ENCODE results near the gene ACTL7B. TPM values are rescaled to one million over a fixed set of nuclear protein-coding genes. Genes with fewer than 3 reads are reported as not detected.

Gene ACTL7B
- total RNA-seq, 4 donors from 2014 or later, result not detected

DNA sequence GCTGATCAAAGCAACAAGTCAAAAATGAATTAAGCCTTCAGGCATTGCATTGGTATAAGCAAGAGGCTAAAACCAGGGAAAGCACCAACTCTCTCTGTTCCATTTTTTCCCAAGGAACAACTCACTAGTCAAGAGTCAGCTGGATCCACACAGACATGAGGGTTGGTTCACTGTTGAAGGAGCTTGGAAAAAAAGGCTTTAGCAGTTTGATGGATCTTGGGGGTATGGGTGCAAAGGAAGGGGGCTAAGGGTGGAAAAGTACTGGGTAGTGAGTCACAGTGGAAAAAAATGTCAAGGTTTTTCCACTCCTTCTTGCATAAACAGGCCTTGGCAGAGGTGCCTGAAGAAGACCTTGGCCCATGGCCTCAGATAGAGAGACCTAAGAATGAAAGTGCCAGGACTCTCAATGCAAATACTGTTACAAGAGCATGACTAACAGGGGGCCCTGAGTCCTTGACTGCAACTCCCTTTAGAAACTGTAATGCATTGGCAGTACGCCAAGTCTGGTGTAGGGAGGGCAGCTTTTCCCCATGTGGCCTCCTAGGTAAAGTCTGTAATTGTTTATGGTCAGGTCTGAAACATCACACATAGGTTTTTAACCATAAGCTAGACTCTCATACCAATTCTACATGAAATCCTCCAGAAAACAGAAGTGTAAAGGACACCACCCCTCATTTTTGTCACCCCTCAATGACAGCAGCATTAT is 30.0 kb upstream of the ACTL7B start:
- peaks cover 11 to 77% (median 54%) of the 10 kb centered on the region in 4 donors for H3K36me3 ChIP-seq

GRCh38 chr9:108884701-108885100 is 28.9 kb upstream of the ACTL7B start:
- 91% methylated on average over 3 of the region's 3 CpGs for WGBS
- Histone ChIP-seq H3K27ac (replicated peaks in 1 of 4) (no peak overlapping the region), H3K36me3 (peaks cover 5 to 76% (median 54%) of the 10 kb centered on the region in 4 donors), H3K4me3 (no peak overlapping the region), H3K27me3 (no peaks in the 10 kb centered on the region), H3K9me3 (no peaks in the 10 kb centered on the region), H3K4me1 (peaks cover 0 to 6% (median 3%) of the 10 kb centered on the region in 4 donors)
- no peak for TF ChIP-seq POLR2AphosphoS5 (IDR thresholded peaks at IDR 0.05)
- TF ChIP-seq CTCF (IDR thresholded peaks at IDR 0.05), result no peak
- TF ChIP-seq POLR2A (IDR thresholded peaks at IDR 0.05; ENCODE audit: low read depth), result no peak
- TF ChIP-seq EP300 (IDR thresholded peaks at IDR 0.05), result no peak
- no peak for DNase-seq (ENCODE audit: extremely low spot score)
- intact Hi-C loops (cut with DNase I), result no loop called here

More for the DNA sequence above, 30.0 kb upstream of the ACTL7B start:
- TF ChIP-seq CTCF (IDR thresholded peaks at IDR 0.05) (no peak), EP300 (IDR thresholded peaks at IDR 0.05) (no peak), POLR2AphosphoS5 (IDR thresholded peaks at IDR 0.05) (no peak), POLR2A (IDR thresholded peaks at IDR 0.05; ENCODE audit: low read depth) (no peak)
- H3K4me3 ChIP-seq, result no peak overlapping the region
- no peak overlapping the region for H3K27ac ChIP-seq (replicated peaks in 1 of 4)
- no peak for DNase-seq (ENCODE audit: extremely low spot score)
- intact Hi-C loops (cut with DNase I), result no loop called here
- no peaks in the 10 kb centered on the region for H3K9me3 ChIP-seq
- WGBS, result 50% methylated on average over 1 of the region's 1 CpG
- no peaks in the 10 kb centered on the region for H3K27me3 ChIP-seq
- H3K4me1 ChIP-seq, result peaks cover 0 to 6% (median 3%) of the 10 kb centered on the region in 4 donors

DNA sequence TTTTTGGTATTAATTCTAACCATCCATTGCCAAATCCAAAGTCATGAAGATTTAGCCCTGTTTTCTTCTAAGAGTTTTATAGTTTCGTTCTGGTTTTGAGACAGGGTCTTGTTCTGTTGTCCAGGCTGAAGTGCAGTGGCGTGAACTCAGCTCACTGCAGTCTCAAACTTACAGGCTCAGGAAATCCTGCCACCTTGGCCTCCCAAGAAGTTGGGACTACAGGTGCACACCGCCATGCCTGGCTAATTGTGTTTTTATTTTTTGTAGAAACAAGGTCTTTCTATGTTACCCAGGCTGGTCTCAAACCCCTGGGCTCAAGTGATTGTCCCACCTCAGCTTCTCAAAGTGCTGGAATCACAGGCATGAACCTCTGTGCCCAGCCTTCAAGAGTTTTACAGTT is 27.3 kb upstream of the ACTL7B start:
- Histone ChIP-seq H3K4me1 (peaks cover 0 to 6% (median 3%) of the 10 kb centered on the region in 4 donors), H3K27me3 (no peaks in the 10 kb centered on the region), H3K4me3 (no peak overlapping the region), H3K9me3 (no peaks in the 10 kb centered on the region), H3K36me3 (peaks cover 20 to 76% (median 56%) of the 10 kb centered on the region in 4 donors), H3K27ac (replicated peaks in 1 of 4) (no peak overlapping the region)
- intact Hi-C loops (cut with DNase I), result no loop called here
- no peak for TF ChIP-seq CTCF (IDR thresholded peaks at IDR 0.05)
- no peak for TF ChIP-seq EP300 (IDR thresholded peaks at IDR 0.05)
- no peak for TF ChIP-seq POLR2AphosphoS5 (IDR thresholded peaks at IDR 0.05)
- TF ChIP-seq POLR2A (IDR thresholded peaks at IDR 0.05; ENCODE audit: low read depth), result no peak
- DNase-seq (ENCODE audit: extremely low spot score), result no peak
- 100% methylated on average over 3 of the region's 3 CpGs for WGBS

- Histone ChIP-seq H3K9me3 (no peaks in the 10 kb centered on the region), H3K4me3 (no peak overlapping the region), H3K27me3 (no peaks in the 10 kb centered on the region), H3K4me1 (peaks cover 0 to 6% (median 3%) of the 10 kb centered on the region in 4 donors), H3K27ac (replicated peaks in 1 of 4) (no peak overlapping the region), H3K36me3 (peaks cover 29 to 76% (median 61%) of the 10 kb centered on the region in 4 donors)
- TF ChIP-seq POLR2AphosphoS5 (IDR thresholded peaks at IDR 0.05), result no peak
- TF ChIP-seq POLR2A (IDR thresholded peaks at IDR 0.05; ENCODE audit: low read depth), result no peak
- no peak for TF ChIP-seq CTCF (IDR thresholded peaks at IDR 0.05)
- TF ChIP-seq EP300 (IDR thresholded peaks at IDR 0.05), result no peak
- no peak for DNase-seq (ENCODE audit: extremely low spot score)
- intact Hi-C loops (cut with DNase I), result no loop called here
- 97% methylated on average over 6 of the region's 6 CpGs for WGBS
Measured at GRCh38 chr9:108882052-108882888, 26.5 kb upstream of the ACTL7B start.
